ENCODE data around the gene KRTAP4-12.
"Not testable (repeated sequence)": the region's sequence is repeated elsewhere in the genome, so short reads cannot be mapped to it uniquely, and the experiment has no call there.

Gene KRTAP4-12

DNA sequence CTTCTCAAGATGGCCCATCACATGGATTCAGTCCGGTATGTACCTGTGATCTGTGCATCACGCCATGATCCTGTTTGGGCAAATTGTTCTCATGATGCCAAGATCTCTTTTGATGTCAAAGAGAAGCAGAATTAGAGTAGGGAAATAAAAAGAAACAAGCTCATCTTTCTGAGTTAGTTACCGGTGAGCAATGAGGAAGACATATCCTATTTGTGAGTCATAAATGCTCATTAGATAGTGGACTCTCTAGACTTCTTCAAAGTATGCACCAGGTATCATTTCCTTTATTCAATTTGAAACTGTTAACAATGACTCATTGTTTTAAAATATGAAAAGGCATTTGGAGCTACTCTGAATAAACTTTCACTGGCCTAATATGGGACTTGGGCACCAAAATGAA, 8.0 kb upstream of the KRTAP4-12 start:
- H3K27me3 ChIP-seq (replicated peaks; ENCODE audit: control insufficient read depth, insufficient read depth, low read length) = no peaks in the 10 kb centered on the region
- H3K4me3 ChIP-seq (replicated peaks; ENCODE audit: low read depth, low read length) = no peak overlapping the region
- DNase-seq (ENCODE audit: extremely low read depth, insufficient read length) = no peak
- TF ChIP-seq CTCF (IDR thresholded peaks at IDR 0.05; ENCODE audit: insufficient read depth, low read length, poor library complexity, severe bottlenecking) = no peak
- H3K36me3 ChIP-seq (ENCODE audit: control insufficient read depth, insufficient read depth, low read length) = no peaks in the 10 kb centered on the region

GRCh38 chr17:41127371-41127770, 3.4 kb upstream of the KRTAP4-12 start:
- Histone ChIP-seq H3K27me3 (replicated peaks; ENCODE audit: control insufficient read depth, insufficient read depth, low read length) (no peaks in the 10 kb centered on the region), H3K4me3 (replicated peaks; ENCODE audit: low read depth, low read length) (no peak overlapping the region), H3K36me3 (ENCODE audit: control insufficient read depth, insufficient read depth, low read length) (no peaks in the 10 kb centered on the region)
- no peak for TF ChIP-seq CTCF (IDR thresholded peaks at IDR 0.05; ENCODE audit: insufficient read depth, low read length, poor library complexity, severe bottlenecking)
- no peak for DNase-seq (ENCODE audit: extremely low read depth, insufficient read length)

- Histone ChIP-seq H3K36me3 (ENCODE audit: control insufficient read depth, insufficient read depth, low read length) (no peaks in the 10 kb centered on the region), H3K4me3 (replicated peaks; ENCODE audit: low read depth, low read length) (no peak overlapping the region), H3K27me3 (replicated peaks; ENCODE audit: control insufficient read depth, insufficient read depth, low read length) (no peaks in the 10 kb centered on the region)
- TF ChIP-seq CTCF (IDR thresholded peaks at IDR 0.05; ENCODE audit: insufficient read depth, low read length, poor library complexity, severe bottlenecking) = no peak
- no peak for DNase-seq (ENCODE audit: extremely low read depth, insufficient read length)
Measured at GRCh38 chr17:41126412-41126811, 2.4 kb upstream of the KRTAP4-12 start.

- no peaks in the 10 kb centered on the region for H3K27me3 ChIP-seq (replicated peaks; ENCODE audit: control insufficient read depth, insufficient read depth, low read length)
- no peaks in the 10 kb centered on the region for H3K36me3 ChIP-seq (ENCODE audit: control insufficient read depth, insufficient read depth, low read length)
- H3K4me3 ChIP-seq (replicated peaks; ENCODE audit: low read depth, low read length) = no peak overlapping the region
- no peak for TF ChIP-seq CTCF (IDR thresholded peaks at IDR 0.05; ENCODE audit: insufficient read depth, low read length, poor library complexity, severe bottlenecking)
- no peak for DNase-seq (ENCODE audit: extremely low read depth, insufficient read length)
Measured at GRCh38 chr17:41125064-41125463, 1.1 kb upstream of the KRTAP4-12 start.

GRCh38 chr17:41123292-41123990, 541 bp downstream of the KRTAP4-12 start:
- H3K27me3 ChIP-seq (replicated peaks; ENCODE audit: control insufficient read depth, insufficient read depth, low read length); H3K4me3 ChIP-seq (replicated peaks; ENCODE audit: low read depth, low read length); H3K36me3 ChIP-seq (ENCODE audit: control insufficient read depth, insufficient read depth, low read length): not testable (repeated sequence)

GRCh38 chr17:41121742-41122141, 2.2 kb downstream of the KRTAP4-12 start:
- no peaks in the 10 kb centered on the region for H3K27me3 ChIP-seq (replicated peaks; ENCODE audit: control insufficient read depth, insufficient read depth, low read length)
- no peaks in the 10 kb centered on the region for H3K36me3 ChIP-seq (ENCODE audit: control insufficient read depth, insufficient read depth, low read length)
- no peak for TF ChIP-seq CTCF (IDR thresholded peaks at IDR 0.05; ENCODE audit: insufficient read depth, low read length, poor library complexity, severe bottlenecking)
- H3K4me3 ChIP-seq (replicated peaks; ENCODE audit: low read depth, low read length) = no peak overlapping the region
- no peak for DNase-seq (ENCODE audit: extremely low read depth, insufficient read length)

More at GRCh38 chr17:41123292-41123990, 541 bp downstream of the KRTAP4-12 start:
- not testable (repeated sequence) for DNase-seq (ENCODE audit: extremely low read depth, insufficient read length)

DNA sequence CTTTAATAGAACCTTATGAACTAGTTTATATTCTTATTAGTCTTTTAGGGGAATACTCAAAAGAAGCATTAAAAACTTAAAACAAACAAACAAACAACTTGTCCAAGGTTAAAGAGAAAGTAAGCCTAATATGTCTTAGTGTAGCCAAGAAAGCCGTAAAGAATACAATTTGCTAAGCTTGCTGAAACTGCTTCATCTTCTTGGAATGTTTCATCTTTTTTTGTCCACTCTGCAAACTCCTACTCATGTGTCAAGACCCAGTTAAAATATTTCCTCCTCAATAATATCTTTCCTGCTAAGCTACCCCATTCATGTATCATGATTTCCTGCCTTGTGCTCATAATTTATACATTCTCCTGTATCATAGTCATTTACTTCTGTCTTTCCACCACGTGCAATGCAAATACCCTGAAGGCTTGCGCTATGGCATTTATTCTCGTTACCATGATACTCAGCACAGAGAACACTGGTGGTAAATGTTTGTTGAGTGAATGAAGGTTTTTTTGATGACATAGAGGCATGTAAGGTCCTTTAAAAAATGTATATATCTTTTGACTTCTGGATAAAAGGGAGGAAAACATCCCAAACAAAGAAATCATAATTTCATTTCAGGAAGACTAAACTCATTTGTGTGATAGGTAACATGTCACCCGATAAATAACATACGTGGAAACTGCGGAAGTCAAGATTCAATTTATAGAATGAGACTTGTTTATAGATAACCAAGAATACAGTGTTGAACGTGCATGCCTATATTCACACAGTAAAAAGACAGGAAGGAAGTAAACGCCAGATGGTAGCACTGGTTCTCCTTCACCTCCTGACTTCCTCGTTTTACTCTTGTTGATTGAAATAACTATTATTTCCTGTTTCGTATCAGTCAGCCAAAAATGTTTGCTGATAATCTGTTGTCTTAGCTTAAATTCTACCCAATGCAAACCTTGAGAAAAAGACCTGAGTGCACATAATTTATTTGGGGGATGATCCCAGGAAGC, 4.0 kb downstream of the KRTAP4-12 start:
- H3K4me3 ChIP-seq (replicated peaks; ENCODE audit: low read depth, low read length); H3K27me3 ChIP-seq (replicated peaks; ENCODE audit: control insufficient read depth, insufficient read depth, low read length); H3K36me3 ChIP-seq (ENCODE audit: control insufficient read depth, insufficient read depth, low read length); DNase-seq (ENCODE audit: extremely low read depth, insufficient read length): not testable (repeated sequence)
